RWPE1 (cell line): ENCODE results near the gene PI16.
"Not testable (repeated sequence)": the region's sequence is repeated elsewhere in the genome, so short reads cannot be mapped to it uniquely, and the experiment has no call there.

Experiments used
- CTCF ChIA-PET: fragments of 350-600 bp; sonication (Branson Sonifier 250); formaldehyde crosslinking; extraction: SDS; loops from one replicate; lab custom pipeline; 2021; lab: Yijun Ruan, JAX
- POLR2A ChIA-PET: fragments of 400-600 bp; formaldehyde crosslinking; extraction: SDS; loops from one replicate; lab custom pipeline; 2020; ENCODE audit warnings: antibody characterized with exemption; ENCODE audit not compliant: low non-redundant PET; lab: Yijun Ruan, JAX
- DNase-seq: peaks from one replicate; pipeline ENCODE4 v3.0.0; 2012; ENCODE audit warnings: low spot score
- H3K27ac ChIP-seq: fragments of 450-650 bp; 2 replicates; pipeline ENCODE4 v1.5.1; 2017
- CTCF ChIP-seq: fragments of 450-650 bp; conservative IDR thresholded peaks from 2 replicates; pipeline ENCODE4 v1.5.1; 2017; ENCODE audit warnings: low read depth, mild to moderate bottlenecking

PI16 gene

GRCh38 chr6:36933519-36933918, 21.0 kb upstream of the PI16 start:
- POLR2A ChIA-PET, result no interaction called here
- no peak overlapping the region for H3K27ac ChIP-seq

GRCh38 chr6:36934901-36935300, 19.6 kb upstream of the PI16 start:
- POLR2A ChIA-PET, result no interaction called here
- DNase-seq, result peak; percentile 37
- CTCF ChIA-PET, result no interaction called here

More at GRCh38 chr6:36933519-36933918, 21.0 kb upstream of the PI16 start:
- CTCF ChIA-PET, result interaction anchor here (1.1 kb wide), 1 partner anchor 53 kb away, joined by 3 read pairs; the partner anchor contains the start of gene MTCH1
- no peak for TF ChIP-seq CTCF
- DNase-seq, result no peak

GRCh38 chr6:36936824-36937223, 17.7 kb upstream of the PI16 start:
- TF ChIP-seq CTCF, result no peak
- ChIA-PET POLR2A (no interaction called here), CTCF (interaction anchor here (0.6 kb wide), 1 partner anchor 172 kb away, joined by 4 read pairs; no protein-coding TSS in a partner anchor)
- no peak for DNase-seq
- H3K27ac ChIP-seq, result no peak overlapping the region

More at GRCh38 chr6:36934901-36935300, 19.6 kb upstream of the PI16 start:
- no peak for TF ChIP-seq CTCF
- H3K27ac ChIP-seq, result no peak overlapping the region

- DNase-seq, result no peak
These were observed 16.6 kb upstream of the PI16 start for GRCh38 chr6:36937896-36938295.

GRCh38 chr6:36938536-36938935, 16.0 kb upstream of the PI16 start:
- CTCF ChIA-PET, result no interaction called here
- DNase-seq, result peak; percentile 83
- TF ChIP-seq CTCF, result no peak
- no peak overlapping the region for H3K27ac ChIP-seq
- POLR2A ChIA-PET, result no interaction called here

More at GRCh38 chr6:36937896-36938295, 16.6 kb upstream of the PI16 start:
- TF ChIP-seq CTCF, result no peak
- no peak overlapping the region for H3K27ac ChIP-seq
- POLR2A ChIA-PET, result no interaction called here
- CTCF ChIA-PET, result interaction anchor here (0.5 kb wide), 1 partner anchor 48 kb away, joined by 3 read pairs; no protein-coding TSS in a partner anchor

GRCh38 chr6:36939005-36939404, 15.5 kb upstream of the PI16 start:
- CTCF ChIA-PET, result interaction anchor here (0.6 kb wide), 1 partner anchor 25 kb away, joined by 3 read pairs; no protein-coding TSS in a partner anchor
- H3K27ac ChIP-seq, DNase-seq, POLR2A ChIA-PET: not testable (repeated sequence)

- H3K27ac ChIP-seq, result no peak overlapping the region
- DNase-seq, result no peak
- ChIA-PET CTCF (no interaction called here), POLR2A (no interaction called here)
- no peak for TF ChIP-seq CTCF
These were observed 14.5 kb upstream of the PI16 start for GRCh38 chr6:36940027-36940426.

- DNase-seq, CTCF ChIA-PET, H3K27ac ChIP-seq, POLR2A ChIA-PET: not testable (repeated sequence)
These were observed 13.0 kb upstream of the PI16 start for GRCh38 chr6:36941561-36941960.

- DNase-seq, H3K27ac ChIP-seq, CTCF ChIA-PET, POLR2A ChIA-PET: not testable (repeated sequence)
These were observed 12.2 kb upstream of the PI16 start for GRCh38 chr6:36942329-36942728.
